T-helper 17 cell (primary cell): ENCODE measurements around the gene SECTM1. TPM values are rescaled to one million over a fixed set of nuclear protein-coding genes. Genes with fewer than 3 reads are reported as not detected.
A peak's percentile ranks its signal among the peaks of the same experiment; 100 is the strongest.

Source experiments
- ATAC-seq: fragments of 150-1000 bp; cut with Tn5 transposase; 2 replicates; pipeline ENCODE4 v1.10.0; 2021; ENCODE audit warnings: mild to moderate bottlenecking, moderate library complexity
- DNase-seq, 3 donors: peaks; one replicate each; pipeline versions ENCODE4 v3.0.0 to v3.0.0-alpha.2; 2020 to 2021
- H3K9me3 ChIP-seq: one replicate; pipeline ENCODE4 v1.7.0; 2013; ENCODE audit warnings: low read length, mild to moderate bottlenecking; ENCODE audit not compliant: control insufficient read depth, poor library complexity, severe bottlenecking
- H3K27ac Mint-ChIP-seq: one replicate; pipeline ENCODE4 v1.8.0; 2022; ENCODE audit warnings: mild to moderate bottlenecking, moderate library complexity, mixed read lengths
- H3K27me3 Mint-ChIP-seq: one replicate; pipeline ENCODE4 v1.8.0; 2022; ENCODE audit warnings: mixed read lengths
- H3K36me3 Mint-ChIP-seq: one replicate; pipeline ENCODE4 v1.8.0; 2022; ENCODE audit warnings: low read depth, mixed read lengths
- H3K4me1 Mint-ChIP-seq: one replicate; pipeline ENCODE4 v1.8.0; 2022; ENCODE audit warnings: mild to moderate bottlenecking, mixed read lengths
- H3K4me3 Mint-ChIP-seq: one replicate; pipeline ENCODE4 v1.8.0; 2022; ENCODE audit warnings: mild to moderate bottlenecking, moderate library complexity, mixed read lengths
- total RNA-seq, 4 donors: library from RNA in 2 of 4; stranded (reverse) in 2 of 4; gene quantifications; one replicate each; pipeline ENCODE4 v1.2.3 and lab custom pipeline; 2022 to 2026

The SECTM1 gene
- total RNA-seq, 2 donors from 2014 or later, result 4.4 to 6.0 TPM

- ATAC-seq (no peak), DNase-seq (no peak)
- Mint-ChIP-seq H3K4me1 (peaks cover 12% of the 10 kb centered on the region), H3K4me3 (no peak overlapping the region), H3K27me3 (no peaks in the 10 kb centered on the region), H3K36me3 (no peaks in the 10 kb centered on the region), H3K27ac (peak overlapping the region; percentile 88)
- no peaks in the 10 kb centered on the region for H3K9me3 ChIP-seq
Measured at GRCh38 chr17:82322526-82323453, 10.8 kb downstream of the SECTM1 start.

- Mint-ChIP-seq H3K27ac (peak overlapping the region; percentile 88), H3K4me1 (peaks cover 15% of the 10 kb centered on the region), H3K27me3 (no peaks in the 10 kb centered on the region), H3K36me3 (no peaks in the 10 kb centered on the region), H3K4me3 (no peak overlapping the region)
- DNase-seq (no peak), ATAC-seq (no peak)
- no peaks in the 10 kb centered on the region for H3K9me3 ChIP-seq
Measured at GRCh38 chr17:82321947-82322466, 11.6 kb downstream of the SECTM1 start.

GRCh38 chr17:82320956-82321927, 12.3 kb downstream of the SECTM1 start:
- Mint-ChIP-seq H3K27ac (peak overlapping the region; percentile 88), H3K4me3 (peak overlapping the region; percentile 85), H3K36me3 (no peaks in the 10 kb centered on the region)

GRCh38 chr17:82320140-82320840, 13.3 kb downstream of the SECTM1 start:
- ATAC-seq (no peak), DNase-seq (no peak)
- peak overlapping the region; percentile 88 for H3K27ac Mint-ChIP-seq
- no peak overlapping the region for H3K4me3 Mint-ChIP-seq
- peaks cover 23% of the 10 kb centered on the region for H3K4me1 Mint-ChIP-seq
- no peaks in the 10 kb centered on the region for H3K27me3 Mint-ChIP-seq
- no peaks in the 10 kb centered on the region for H3K36me3 Mint-ChIP-seq
- no peaks in the 10 kb centered on the region for H3K9me3 ChIP-seq

More at GRCh38 chr17:82320956-82321927, 12.3 kb downstream of the SECTM1 start:
- Mint-ChIP-seq H3K27me3 (no peaks in the 10 kb centered on the region), H3K4me1 (peaks cover 15% of the 10 kb centered on the region)
- ATAC-seq (peak; percentile 78), DNase-seq (peak; percentile 64 to 71 (median 68))
- H3K9me3 ChIP-seq, result no peaks in the 10 kb centered on the region

- no peak for DNase-seq
- no peaks in the 10 kb centered on the region for H3K9me3 ChIP-seq
- no peak overlapping the region for H3K27ac Mint-ChIP-seq
- peaks cover 22% of the 10 kb centered on the region for H3K4me1 Mint-ChIP-seq
- H3K4me3 Mint-ChIP-seq, result no peak overlapping the region
- no peak for ATAC-seq
- no peaks in the 10 kb centered on the region for H3K36me3 Mint-ChIP-seq
- H3K27me3 Mint-ChIP-seq, result no peaks in the 10 kb centered on the region
Measured at GRCh38 chr17:82319619-82320062, 13.9 kb downstream of the SECTM1 start.

- Mint-ChIP-seq H3K4me3 (no peak overlapping the region), H3K27ac (no peak overlapping the region), H3K4me1 (peaks cover 22% of the 10 kb centered on the region), H3K36me3 (no peaks in the 10 kb centered on the region), H3K27me3 (no peaks in the 10 kb centered on the region)
- no peaks in the 10 kb centered on the region for H3K9me3 ChIP-seq
- DNase-seq, result no peak
- no peak for ATAC-seq
Measured at GRCh38 chr17:82318772-82319606, 14.6 kb downstream of the SECTM1 start.

- H3K4me1 Mint-ChIP-seq, result peaks cover 22% of the 10 kb centered on the region
- no peaks in the 10 kb centered on the region for H3K9me3 ChIP-seq
- no peak for ATAC-seq
- H3K36me3 Mint-ChIP-seq, result no peaks in the 10 kb centered on the region
- DNase-seq, result no peak
- H3K4me3 Mint-ChIP-seq, result no peak overlapping the region
- H3K27me3 Mint-ChIP-seq, result no peaks in the 10 kb centered on the region
- H3K27ac Mint-ChIP-seq, result no peak overlapping the region
Measured at GRCh38 chr17:82318169-82318498, 15.4 kb downstream of the SECTM1 start.

- peak; percentile 73 for ATAC-seq
- H3K27me3 Mint-ChIP-seq, result no peaks in the 10 kb centered on the region
- H3K4me3 Mint-ChIP-seq, result peak within 1 kb of the TSS; percentile 94
- peak in 2 of 3 donors; percentile 39 to 59 for DNase-seq
- H3K36me3 Mint-ChIP-seq, result no peaks in the 10 kb centered on the region
- H3K9me3 ChIP-seq, result no peaks in the 10 kb centered on the region
- H3K27ac Mint-ChIP-seq, result peak within 1 kb of the TSS; percentile 84
- peaks cover 22% of the 10 kb centered on the region for H3K4me1 Mint-ChIP-seq
Measured at GRCh38 chr17:82317394-82318168, 16.0 kb downstream of the SECTM1 start, which contains the start of gene CD7. Gene CD7, minus strand, starts transcription at chr17:82317608. Its CDS starts 113 bp downstream, at chr17:82317495.

GRCh38 chr17:82316651-82317393, 16.7 kb downstream of the SECTM1 start:
- Mint-ChIP-seq H3K36me3 (no peaks in the 10 kb centered on the region), H3K4me1 (peaks cover 22% of the 10 kb centered on the region), H3K27me3 (no peaks in the 10 kb centered on the region), H3K27ac (peak overlapping the region; percentile 84), H3K4me3 (peak overlapping the region; percentile 94)
- DNase-seq, result no peak
- ATAC-seq, result peak; percentile 12
- no peaks in the 10 kb centered on the region for H3K9me3 ChIP-seq

- DNase-seq, result peak in 1 of 3 donors; percentile 31
- H3K27ac Mint-ChIP-seq, result peak overlapping the region; percentile 84
- peak overlapping the region; percentile 94 for H3K4me3 Mint-ChIP-seq
- no peaks in the 10 kb centered on the region for H3K36me3 Mint-ChIP-seq
- no peaks in the 10 kb centered on the region for H3K9me3 ChIP-seq
- peak; percentile 63 for ATAC-seq
- H3K4me1 Mint-ChIP-seq, result peaks cover 19% of the 10 kb centered on the region
- no peaks in the 10 kb centered on the region for H3K27me3 Mint-ChIP-seq
Measured at GRCh38 chr17:82315703-82316358, 17.7 kb downstream of the SECTM1 start.
